ENCODE results near the gene PHLPP2. TPM values are rescaled to one million over a fixed set of nuclear protein-coding genes. Genes with fewer than 3 reads are reported as not detected.

The PHLPP2 gene
- total RNA-seq, 1 experiment from 2014 or later, result 4.4 TPM

DNA sequence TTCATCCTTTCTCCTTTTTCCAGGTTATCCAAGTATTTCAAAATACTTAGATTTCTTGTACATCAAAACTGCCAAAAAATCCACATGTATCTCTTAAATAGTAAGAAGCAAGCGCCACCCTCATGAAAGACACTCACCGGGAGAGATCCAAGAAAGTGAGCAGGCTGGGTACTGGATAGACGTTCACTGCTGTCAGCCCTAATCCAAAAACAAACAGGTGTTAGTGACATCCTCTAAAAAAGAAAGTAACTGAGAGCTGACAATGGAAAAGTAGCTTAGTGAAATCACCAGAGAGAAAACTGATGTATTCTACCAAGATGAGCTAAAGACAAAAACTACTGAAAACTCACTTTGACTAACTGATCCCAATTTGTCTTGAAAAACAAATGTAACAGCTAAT lies 52.4 kb downstream of the PHLPP2 start:
- DNase-seq (no peak), ATAC-seq (no peak)
- Histone ChIP-seq H3K36me3 (ENCODE audit: low read depth, low read length) (peaks cover 7% of the 10 kb centered on the region), H3K9me2 (replicated peaks; ENCODE audit: low read length) (no peaks in the 10 kb centered on the region), H3K4me3 (ENCODE audit: low read length) (no peak overlapping the region), H3K9me3 (ENCODE audit: low read length) (no peaks in the 10 kb centered on the region), H3K27me3 (ENCODE audit: low read length) (no peaks in the 10 kb centered on the region), H3F3A (ENCODE audit: low read length, unreplicated experiment) (no peaks in the 10 kb centered on the region), H3K4me1 (ENCODE audit: insufficient read depth, low read length) (peaks cover 5% of the 10 kb centered on the region; the same call in 1 of the 2 replicates), H2AFZ (ENCODE audit: low read length) (no peak overlapping the region), H3K27ac (ENCODE audit: low read length) (no peak overlapping the region), H4K20me1 (ENCODE audit: low read length) (no peaks in the 10 kb centered on the region), H3K4me2 (ENCODE audit: low read length) (no peak overlapping the region), H3K79me2 (ENCODE audit: low read length) (no peaks in the 10 kb centered on the region), H3K9ac (ENCODE audit: low read length) (no peak overlapping the region)
- ChIA-PET POLR2A (ENCODE audit: unreplicated experiment) (no interaction called here), CTCF (no interaction called here)
- TF ChIP-seq EZH2 (IDR thresholded peaks at IDR 0.05; ENCODE audit: low read length, unreplicated experiment), result no peak
- TF ChIP-seq CTCF (conservative IDR thresholded peaks at IDR 0.05; ENCODE audit: low read depth, low read length), result no peak
- no peak for TF ChIP-seq EZH2phosphoT487 (IDR thresholded peaks at IDR 0.05; ENCODE audit: borderline replicate concordance, low read length)
- intact Hi-C loops (cut with micrococcal nuclease), result loop anchor here (10.0 kb wide), 1 partner anchor 73 kb away; no protein-coding TSS in a partner anchor
- BruUV-seq (replicated peaks), result no TSS peak

- ChIA-PET CTCF (no interaction called here), POLR2A (ENCODE audit: unreplicated experiment) (no interaction called here)
- Histone ChIP-seq H3K9ac (ENCODE audit: low read length) (no peak overlapping the region), H3K79me2 (ENCODE audit: low read length) (no peaks in the 10 kb centered on the region), H3K36me3 (ENCODE audit: low read depth, low read length) (peaks cover 7% of the 10 kb centered on the region), H3K4me3 (ENCODE audit: low read length) (no peak overlapping the region), H2AFZ (ENCODE audit: low read length) (no peak overlapping the region), H3K4me1 (ENCODE audit: insufficient read depth, low read length) (peaks cover 7% of the 10 kb centered on the region; the same call in 1 of the 2 replicates), H3K27me3 (ENCODE audit: low read length) (no peaks in the 10 kb centered on the region), H3K9me3 (ENCODE audit: low read length) (no peaks in the 10 kb centered on the region), H3K9me2 (replicated peaks; ENCODE audit: low read length) (no peaks in the 10 kb centered on the region), H4K20me1 (ENCODE audit: low read length) (no peaks in the 10 kb centered on the region), H3K4me2 (ENCODE audit: low read length) (no peak overlapping the region), H3F3A (ENCODE audit: low read length, unreplicated experiment) (no peaks in the 10 kb centered on the region), H3K27ac (ENCODE audit: low read length) (no peak overlapping the region)
- BruUV-seq (replicated peaks), result no TSS peak
- TF ChIP-seq EZH2phosphoT487 (IDR thresholded peaks at IDR 0.05; ENCODE audit: borderline replicate concordance, low read length) (no peak), CTCF (conservative IDR thresholded peaks at IDR 0.05; ENCODE audit: low read depth, low read length) (no peak), EZH2 (IDR thresholded peaks at IDR 0.05; ENCODE audit: low read length, unreplicated experiment) (no peak)
- DNase-seq (no peak), ATAC-seq (no peak)
- intact Hi-C loops (cut with micrococcal nuclease), result loop anchor here (10.0 kb wide), 1 partner anchor 74 kb away; no protein-coding TSS in a partner anchor
Measured at GRCh38 chr16:71671165-71671564, 53.3 kb downstream of the PHLPP2 start.

GRCh38 chr16:71670537-71670936 lies 54.0 kb downstream of the PHLPP2 start:
- BruUV-seq (replicated peaks), result no TSS peak
- no peak for TF ChIP-seq EZH2 (IDR thresholded peaks at IDR 0.05; ENCODE audit: low read length, unreplicated experiment)
- TF ChIP-seq EZH2phosphoT487 (IDR thresholded peaks at IDR 0.05; ENCODE audit: borderline replicate concordance, low read length), result no peak
- TF ChIP-seq CTCF (conservative IDR thresholded peaks at IDR 0.05; ENCODE audit: low read depth, low read length), result no peak
- Histone ChIP-seq H3K4me1 (ENCODE audit: insufficient read depth, low read length) (peaks cover 7% of the 10 kb centered on the region; the same call in 1 of the 2 replicates), H3K79me2 (ENCODE audit: low read length) (no peaks in the 10 kb centered on the region), H3K4me3 (ENCODE audit: low read length) (no peak overlapping the region), H3K9ac (ENCODE audit: low read length) (no peak overlapping the region), H3K27ac (ENCODE audit: low read length) (no peak overlapping the region), H3K9me3 (ENCODE audit: low read length) (no peaks in the 10 kb centered on the region), H3F3A (ENCODE audit: low read length, unreplicated experiment) (no peaks in the 10 kb centered on the region), H3K27me3 (ENCODE audit: low read length) (no peaks in the 10 kb centered on the region), H3K9me2 (replicated peaks; ENCODE audit: low read length) (no peaks in the 10 kb centered on the region), H3K4me2 (ENCODE audit: low read length) (no peak overlapping the region), H4K20me1 (ENCODE audit: low read length) (no peaks in the 10 kb centered on the region), H2AFZ (ENCODE audit: low read length) (no peak overlapping the region), H3K36me3 (ENCODE audit: low read depth, low read length) (peaks cover 7% of the 10 kb centered on the region; the same call in 1 of the 2 replicates)
- POLR2A ChIA-PET (ENCODE audit: unreplicated experiment), result no interaction called here
- DNase-seq (no peak), ATAC-seq (no peak)
- intact Hi-C loops (cut with micrococcal nuclease), result loop anchor here (10.0 kb wide), 1 partner anchor 74 kb away; no protein-coding TSS in a partner anchor
- CTCF ChIA-PET, result interaction anchor here (0.5 kb wide), 1 partner anchor 59 kb away, joined by 3 read pairs; no protein-coding TSS in a partner anchor
